GM12874 (cell line): ENCODE measurements around the gene ZNF646.

Experiments
- CTCF ChIP-seq: IDR thresholded peaks from 2 replicates; pipeline ENCODE4 v1.5.1; 2011; ENCODE audit warnings: low read depth, mild to moderate bottlenecking, control low read depth, low read length, moderate library complexity; ENCODE audit not compliant: insufficient read depth

The ZNF646 gene

GRCh38 chr16:31107465-31107867 is 33.2 kb downstream of the ZNF646 start:
- no peak for TF ChIP-seq CTCF

DNA sequence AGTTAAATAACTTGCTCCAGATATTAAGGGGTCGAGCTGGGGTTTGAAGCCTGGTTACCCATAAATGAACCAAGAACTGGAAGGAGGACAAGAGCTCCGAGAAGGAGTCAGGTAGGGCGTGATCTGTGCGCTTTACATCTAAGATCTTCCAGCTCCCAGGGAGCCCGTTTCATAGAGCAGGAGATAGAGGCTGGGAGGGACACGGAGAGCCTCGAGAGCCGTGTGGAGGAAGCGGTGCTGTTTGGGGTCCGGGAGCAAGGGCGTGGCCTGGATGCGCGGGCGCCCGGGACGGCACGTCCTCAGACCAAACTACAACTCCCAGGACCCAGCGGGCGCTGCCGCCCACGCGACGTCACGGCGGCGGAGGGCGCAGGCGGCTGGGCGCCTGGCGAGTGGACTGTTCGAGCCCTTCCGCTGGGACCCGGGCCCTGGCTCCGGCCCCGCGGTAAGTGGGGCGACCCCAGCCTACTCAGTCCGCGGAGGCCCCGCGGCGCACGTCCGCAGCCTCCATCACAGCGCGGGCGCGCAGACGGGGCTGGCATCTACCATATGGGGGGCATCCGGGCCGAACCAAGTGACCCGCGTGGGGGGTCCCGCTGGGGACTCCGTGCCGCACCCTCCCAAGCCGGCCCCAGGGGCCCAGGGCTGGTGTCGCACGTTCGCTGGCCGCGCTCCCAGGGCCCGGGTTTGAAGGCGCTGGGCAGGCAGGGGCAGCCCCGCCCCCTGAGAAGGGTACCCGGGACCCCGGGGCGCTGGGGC is 34.0 kb downstream of the ZNF646 start, which contains the start of gene BCKDK:
Gene BCKDK (plus strand): TSS at position 352 of the 759 bp plus-strand sequence. CDS start 838 bp downstream, outside the sequence.
- TF ChIP-seq CTCF, result no peak

DNA sequence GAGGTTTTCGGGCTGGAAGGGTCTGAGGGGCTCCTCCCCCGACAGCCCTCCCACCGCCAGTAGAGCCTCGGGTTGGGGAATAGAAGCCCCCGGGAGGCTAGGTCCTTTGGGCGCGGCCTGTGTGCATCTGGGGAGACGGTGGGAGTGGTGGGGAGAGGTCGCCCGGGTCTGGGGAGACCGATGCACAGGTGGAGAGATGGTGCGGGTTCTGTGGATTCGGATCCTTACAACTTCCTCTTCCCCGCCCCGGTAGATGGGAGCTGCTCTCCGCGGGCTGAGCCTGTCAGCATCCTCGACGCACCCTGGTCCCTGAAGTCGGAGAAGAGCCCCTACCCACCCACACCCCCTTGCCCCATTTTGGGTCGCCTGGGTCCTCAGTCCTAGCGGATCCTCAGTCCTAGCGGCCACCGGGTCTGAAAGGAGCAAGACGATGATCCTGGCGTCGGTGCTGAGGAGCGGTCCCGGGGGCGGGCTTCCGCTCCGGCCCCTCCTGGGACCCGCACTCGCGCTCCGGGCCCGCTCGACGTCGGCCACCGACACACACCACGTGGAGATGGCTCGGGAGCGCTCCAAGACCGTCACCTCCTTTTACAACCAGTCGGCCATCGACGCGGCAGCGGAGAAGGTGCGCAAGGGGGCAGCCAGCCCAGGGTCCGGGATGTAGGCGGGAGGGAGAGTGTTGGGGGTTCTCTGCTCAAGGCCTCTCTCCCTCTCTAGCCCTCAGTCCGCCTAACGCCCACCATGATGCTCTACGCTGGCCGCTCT is 34.8 kb downstream of the ZNF646 start:
- TF ChIP-seq CTCF, result no peak

DNA sequence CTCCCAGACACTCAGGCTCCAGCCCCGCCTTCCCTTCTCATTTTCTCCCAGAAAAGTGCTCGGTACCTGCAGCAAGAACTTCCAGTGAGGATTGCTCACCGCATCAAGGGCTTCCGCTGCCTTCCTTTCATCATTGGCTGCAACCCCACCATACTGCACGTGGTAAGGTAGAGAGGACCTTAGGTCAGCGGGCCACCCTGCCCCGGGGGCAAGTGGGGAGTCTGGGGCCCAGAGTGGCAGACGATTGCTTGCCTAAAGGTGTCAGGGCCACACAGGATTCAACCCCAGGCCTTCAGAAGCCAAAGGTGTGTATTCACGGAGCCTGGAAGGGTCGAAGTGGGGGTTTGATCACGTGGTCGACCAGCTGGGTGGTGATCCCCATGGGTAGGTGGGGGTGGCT is 35.4 kb downstream of the ZNF646 start:
- TF ChIP-seq CTCF, result no peak

- no peak for TF ChIP-seq CTCF
These were observed 36.1 kb downstream of the ZNF646 start for GRCh38 chr16:31110106-31111034.

- TF ChIP-seq CTCF, result no peak
These were observed 37.8 kb downstream of the ZNF646 start for GRCh38 chr16:31111881-31112466.
